Measurements from ENCODE around the gene ARRB2. TPM values are rescaled to one million over a fixed set of nuclear protein-coding genes. Genes with fewer than 3 reads are reported as not detected.

ARRB2 gene
- total RNA-seq, 1 donor from 2014 or later = 13.7 TPM

- no peak for ATAC-seq
Observed at GRCh38 chr17:4733073-4733531, 22.7 kb downstream of the ARRB2 start.

- ATAC-seq = no peak
Observed at GRCh38 chr17:4734857-4735475, 24.5 kb downstream of the ARRB2 start.

GRCh38 chr17:4735876-4736651, 25.6 kb downstream of the ARRB2 start:
- ATAC-seq = no peak

GRCh38 chr17:4738136-4739121, 28.0 kb downstream of the ARRB2 start:
- ATAC-seq = peak; percentile 65

- ATAC-seq = peak; percentile 71
Observed at GRCh38 chr17:4739122-4740024, 28.9 kb downstream of the ARRB2 start, which contains the start of the genes CXCL16 and ZMYND15. TSS of gene CXCL16 (minus strand) at chr17:4739928. CDS start at chr17:4739339, 589 bp downstream. TSS of gene ZMYND15 (plus strand) at chr17:4739833. CDS start at chr17:4740549, 716 bp downstream.

- no peak for ATAC-seq
Observed at GRCh38 chr17:4740025-4740351, 29.6 kb downstream of the ARRB2 start.

GRCh38 chr17:4740584-4740983, 30.2 kb downstream of the ARRB2 start:
- no peak for ATAC-seq

GRCh38 chr17:4741544-4741943, 31.1 kb downstream of the ARRB2 start:
- ATAC-seq = no peak

GRCh38 chr17:4742133-4742532, 31.7 kb downstream of the ARRB2 start:
- ATAC-seq = no peak

- no peak for ATAC-seq
Observed at GRCh38 chr17:4742629-4743028, 32.2 kb downstream of the ARRB2 start.

GRCh38 chr17:4743216-4743615, 32.8 kb downstream of the ARRB2 start:
- no peak for ATAC-seq

- no peak for ATAC-seq
Observed at GRCh38 chr17:4743898-4744297, 33.5 kb downstream of the ARRB2 start.

GRCh38 chr17:4744999-4745969, 34.9 kb downstream of the ARRB2 start:
- ATAC-seq = no peak

GRCh38 chr17:4747847-4748246, 37.4 kb downstream of the ARRB2 start:
- ATAC-seq = no peak

GRCh38 chr17:4748686-4749085, 38.3 kb downstream of the ARRB2 start:
- ATAC-seq = no peak

GRCh38 chr17:4750606-4751005, 40.2 kb downstream of the ARRB2 start:
- ATAC-seq = no peak

GRCh38 chr17:4751932-4752331, 41.5 kb downstream of the ARRB2 start:
- no peak for ATAC-seq

GRCh38 chr17:4753392-4753791, 43.0 kb downstream of the ARRB2 start:
- ATAC-seq = no peak

GRCh38 chr17:4759776-4760236, 49.4 kb downstream of the ARRB2 start:
- ATAC-seq = no peak

GRCh38 chr17:4764595-4764994, 54.2 kb downstream of the ARRB2 start:
- no peak for ATAC-seq

Data from esophagus mucosa (tissue), 1 donor.